ENCODE results near the gene TRPM1.
A peak's percentile ranks its signal among the peaks of the same experiment; 100 is the strongest.
"Not testable (repeated sequence)": the region's sequence is repeated elsewhere in the genome, so short reads cannot be mapped to it uniquely, and the experiment has no call there.

TRPM1 gene

GRCh38 chr15:31125061-31125460 is 23.5 kb upstream of the TRPM1 start:
- no peak for DNase-seq (ENCODE audit: low read depth, low spot score)

DNA sequence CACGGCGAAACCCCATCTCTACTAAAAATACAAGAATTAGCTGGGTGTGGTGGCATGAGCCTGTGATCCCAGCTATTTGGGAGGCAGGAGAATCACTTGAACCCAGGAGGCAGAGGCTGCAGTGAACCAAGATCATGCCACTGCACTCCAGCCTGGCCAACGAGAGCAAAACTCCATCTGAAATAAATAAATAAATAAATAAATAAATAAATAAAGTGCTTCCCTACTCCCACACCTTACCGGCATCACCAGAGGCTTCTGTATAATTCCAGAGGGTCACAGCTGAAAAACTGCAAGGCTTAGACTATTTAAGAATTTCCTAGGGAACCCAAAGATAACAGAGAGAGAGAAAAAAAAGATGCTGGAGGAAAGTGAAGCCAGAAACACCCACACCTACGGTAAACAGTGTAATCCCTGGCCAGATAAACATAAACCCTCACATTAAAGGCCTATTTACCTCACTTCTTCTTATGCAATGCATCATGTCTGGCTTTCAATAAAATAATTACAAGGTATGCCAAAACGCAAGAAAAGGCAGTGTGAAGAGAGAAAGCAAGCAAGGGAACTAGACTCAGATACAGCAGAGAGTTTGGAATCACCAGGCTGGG is 15.0 kb upstream of the TRPM1 start:
- no peak for DNase-seq (ENCODE audit: low read depth, low spot score)

GRCh38 chr15:31111091-31111647 is 9.6 kb upstream of the TRPM1 start:
- DNase-seq (ENCODE audit: low read depth, low spot score): no peak

DNA sequence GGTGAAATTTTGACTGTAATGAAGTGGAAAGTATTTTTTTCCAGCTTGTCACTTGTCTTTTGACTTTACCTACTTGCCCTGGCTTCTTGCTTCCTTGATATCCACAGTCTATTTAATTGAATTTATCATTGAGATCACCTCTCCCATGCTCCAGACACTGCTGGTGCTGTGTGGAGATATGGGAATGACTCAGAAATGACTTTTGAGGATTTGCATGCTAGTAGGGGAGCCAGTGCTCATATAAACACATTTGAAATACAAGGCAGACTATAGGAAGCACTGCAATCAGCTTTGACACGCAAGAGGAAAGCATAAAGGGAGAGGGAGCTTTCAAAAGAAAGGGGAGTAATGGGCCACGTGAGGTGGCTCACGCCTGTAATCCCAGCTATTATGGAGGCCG is 7.3 kb upstream of the TRPM1 start:
- DNase-seq (ENCODE audit: low read depth, low spot score): no peak

DNA sequence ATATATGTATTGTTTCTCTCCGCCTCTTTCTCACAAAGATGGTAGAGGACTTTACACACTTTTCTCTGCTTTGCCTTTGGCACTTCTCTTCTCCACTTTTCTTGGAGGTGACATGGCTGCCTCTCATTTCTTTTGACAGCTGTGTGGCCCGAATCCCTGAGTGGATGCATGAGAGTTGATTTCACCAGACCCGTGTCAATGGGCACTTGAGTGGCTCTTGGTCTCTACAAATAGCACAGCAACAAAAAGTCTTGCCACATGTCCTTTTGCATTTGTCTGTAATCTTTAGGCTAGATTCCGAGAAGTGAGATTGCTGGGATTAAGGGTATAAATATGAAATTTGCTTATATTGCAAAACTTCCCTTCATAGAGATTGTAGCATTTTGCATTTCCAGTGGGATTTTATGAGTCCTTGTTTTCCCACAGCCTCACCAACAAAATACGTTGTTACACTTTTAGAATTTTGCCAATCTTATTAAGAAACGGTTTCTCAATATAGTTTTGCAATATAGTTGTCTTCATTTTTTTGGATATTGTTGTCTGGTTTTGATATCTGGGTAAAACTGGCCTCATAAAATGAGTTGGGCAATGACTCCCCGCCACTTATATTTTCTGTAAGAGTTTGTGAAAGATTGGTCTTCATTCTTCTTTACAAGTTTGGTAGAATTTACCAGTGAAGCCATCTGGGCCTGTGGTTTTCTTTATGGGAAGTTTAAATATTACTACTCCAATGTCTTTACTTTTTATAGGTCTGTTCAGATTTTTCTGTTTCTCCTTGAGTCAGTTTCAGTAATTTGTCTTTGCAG is 5.2 kb upstream of the TRPM1 start:
- no peak for DNase-seq (ENCODE audit: low read depth, low spot score)

DNA sequence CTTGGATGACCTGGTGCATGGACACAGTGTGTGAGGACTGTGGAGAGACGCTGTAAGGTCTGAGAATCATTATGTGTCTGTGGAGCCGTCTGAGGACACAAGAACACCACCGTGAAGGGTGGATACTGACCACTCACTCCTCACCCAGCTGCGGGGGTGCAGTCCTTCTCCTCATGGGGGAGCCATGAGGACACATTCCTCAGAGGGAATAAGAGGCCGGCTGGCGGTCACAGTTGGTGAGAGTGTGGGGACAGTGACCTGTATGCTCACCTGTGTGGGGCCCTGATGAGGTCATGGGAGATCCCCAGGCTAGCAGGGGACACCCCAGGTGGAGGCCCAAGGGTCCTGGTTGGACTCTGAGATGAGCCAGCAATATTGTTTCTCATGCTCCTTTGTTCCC is 2.5 kb upstream of the TRPM1 start:
- DNase-seq (ENCODE audit: low read depth, low spot score): no peak

- DNase-seq (ENCODE audit: low read depth, low spot score): no peak
These were observed 1.1 kb upstream of the TRPM1 start for GRCh38 chr15:31102374-31103342.

GRCh38 chr15:31102039-31102321 is 455 bp upstream of the TRPM1 start:
- DNase-seq (ENCODE audit: low read depth, low spot score): no peak

DNA sequence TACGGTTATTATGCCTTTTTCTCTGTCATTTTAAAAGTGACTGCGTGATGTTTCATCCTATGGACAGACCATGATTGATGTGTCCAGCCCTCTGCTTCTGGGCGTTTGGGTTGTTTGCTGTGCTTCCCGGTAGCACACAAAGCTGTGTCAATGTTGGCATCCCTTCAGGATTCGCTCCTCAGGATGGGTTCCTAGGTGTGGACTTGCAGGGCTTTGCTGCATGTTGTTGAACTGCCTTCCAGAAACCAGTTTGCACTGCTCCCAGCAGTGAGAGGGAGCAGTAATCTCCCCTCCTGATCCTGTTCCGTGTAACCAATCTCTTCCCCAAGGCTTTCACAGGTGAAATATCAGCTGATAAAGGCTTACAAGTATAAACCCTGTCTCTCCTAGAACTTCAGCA is 787 bp downstream of the TRPM1 start:
- no peak for DNase-seq (ENCODE audit: low read depth, low spot score)

DNA sequence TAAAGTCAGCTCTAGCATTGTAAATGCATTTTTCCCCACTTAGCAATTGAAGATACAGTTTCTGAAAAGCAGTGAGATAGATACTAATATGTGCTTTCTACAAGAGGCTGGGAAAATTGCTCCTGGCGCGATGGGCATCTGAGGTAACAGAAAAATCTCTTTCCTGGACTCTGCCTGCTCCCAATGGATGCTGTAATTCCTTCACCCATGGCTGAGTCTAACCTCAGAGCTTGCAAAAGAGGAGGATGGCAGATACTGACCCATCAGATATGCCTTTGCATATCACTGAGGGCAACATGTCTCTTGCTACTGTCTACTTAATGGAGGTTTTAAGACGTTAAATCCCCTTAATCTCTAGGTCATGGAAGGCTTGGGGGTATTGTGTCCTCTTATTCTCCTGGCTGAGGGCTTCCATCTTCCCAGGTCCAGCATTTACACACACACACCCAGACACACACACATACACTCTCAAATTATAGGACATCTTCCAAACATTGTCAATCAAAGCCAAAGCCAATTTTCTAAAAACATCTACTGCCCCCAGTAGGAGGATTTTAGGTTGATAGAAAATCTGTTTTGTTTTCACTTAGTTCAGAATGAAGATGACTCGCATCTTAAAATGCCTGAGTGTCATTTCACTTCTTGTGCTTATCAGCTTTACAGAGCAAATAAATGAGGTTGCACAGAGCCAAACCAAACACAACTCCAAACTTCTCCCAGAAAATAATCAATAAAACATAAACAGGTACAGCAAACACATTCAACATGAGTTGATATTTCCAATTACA is 2.4 kb downstream of the TRPM1 start:
- no peak for DNase-seq (ENCODE audit: low read depth, low spot score)

- no peak for DNase-seq (ENCODE audit: low read depth, low spot score)
These were observed 3.0 kb downstream of the TRPM1 start for GRCh38 chr15:31098491-31098917.

- DNase-seq (ENCODE audit: low read depth, low spot score): no peak
These were observed 5.0 kb downstream of the TRPM1 start for GRCh38 chr15:31096563-31096962.

GRCh38 chr15:31091481-31091880 is 10.0 kb downstream of the TRPM1 start:
- peak; percentile 76 for DNase-seq (ENCODE audit: low read depth, low spot score)

GRCh38 chr15:31090766-31091165 is 10.8 kb downstream of the TRPM1 start:
- DNase-seq (ENCODE audit: low read depth, low spot score): no peak

- DNase-seq (ENCODE audit: low read depth, low spot score): no peak
These were observed 12.0 kb downstream of the TRPM1 start for GRCh38 chr15:31089368-31090047.

DNA sequence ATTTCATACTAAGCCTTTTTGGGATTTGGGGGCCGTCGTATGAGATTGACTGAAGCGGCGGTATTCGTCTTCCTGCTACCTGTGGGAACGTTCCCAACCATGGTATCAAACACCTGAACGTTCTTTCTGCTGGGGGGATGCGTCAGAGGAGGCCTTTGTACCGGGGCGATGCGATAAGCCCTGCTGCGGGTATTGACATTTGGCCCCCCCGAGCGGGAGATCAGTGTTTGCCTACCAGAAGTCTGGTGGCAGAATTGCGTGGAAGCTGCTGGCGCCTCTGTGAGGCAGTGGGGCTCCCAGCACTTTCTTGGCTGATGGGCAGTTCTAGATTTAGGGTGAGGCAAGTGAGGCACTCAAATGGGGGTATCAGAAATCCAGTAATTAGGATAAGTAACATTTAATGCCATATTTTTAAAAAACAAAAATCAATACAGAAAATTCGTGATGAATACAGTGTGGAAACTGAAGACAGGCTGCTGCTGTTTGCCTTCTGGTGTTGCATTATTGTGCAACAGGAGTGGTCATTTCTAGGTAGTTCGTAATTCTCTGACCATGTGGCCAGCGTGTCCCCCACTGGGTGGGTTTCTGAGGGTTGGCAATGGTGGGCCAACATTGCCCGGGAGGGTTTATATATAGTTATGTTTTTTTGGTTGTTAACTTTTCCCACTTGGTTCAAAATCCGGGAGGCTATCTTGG is 12.7 kb downstream of the TRPM1 start:
- no peak for DNase-seq (ENCODE audit: low read depth, low spot score)

DNA sequence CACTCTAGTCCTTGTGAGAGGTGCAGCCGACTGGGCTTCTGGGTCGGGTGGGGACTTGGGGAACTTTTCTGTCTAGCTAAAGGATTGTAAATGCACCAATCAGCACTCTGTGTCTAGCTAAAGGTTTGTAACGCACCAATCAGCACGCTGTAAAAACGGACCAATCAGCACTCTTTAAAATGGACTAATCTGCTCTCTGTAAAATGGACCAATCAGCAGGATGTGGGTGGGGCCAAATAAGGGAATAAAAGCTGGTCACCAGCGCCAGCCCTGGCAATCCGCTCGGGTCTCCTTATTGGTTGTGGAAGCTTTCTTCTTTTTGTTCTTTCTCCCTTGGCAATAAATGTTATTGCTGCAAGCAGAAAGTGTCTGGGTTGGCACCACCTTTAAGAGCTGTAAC is 13.5 kb downstream of the TRPM1 start:
- not testable (repeated sequence) for DNase-seq (ENCODE audit: low read depth, low spot score)

DNA sequence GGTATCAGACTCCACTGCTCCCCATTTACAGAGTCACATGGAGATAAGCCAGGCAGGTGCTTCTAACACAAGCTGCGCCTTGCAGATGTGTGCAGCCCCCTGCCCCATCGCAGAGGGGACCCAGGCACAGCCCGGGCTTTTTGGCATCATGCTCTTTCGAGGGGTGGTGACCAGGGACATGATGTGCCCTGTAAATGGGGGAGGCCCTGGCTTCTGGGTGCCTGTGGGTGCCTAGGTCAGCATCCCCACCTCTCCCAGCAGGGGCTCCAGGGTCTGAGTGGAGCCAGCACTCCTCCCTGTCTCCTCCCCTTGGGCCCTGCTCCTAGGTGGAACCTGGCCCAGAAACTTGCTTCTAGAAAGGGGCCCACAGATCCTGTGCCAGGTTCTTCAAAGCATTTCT is 15.2 kb downstream of the TRPM1 start:
- no peak for DNase-seq (ENCODE audit: low read depth, low spot score)

- DNase-seq (ENCODE audit: low read depth, low spot score): no peak
These were observed 16.2 kb downstream of the TRPM1 start for GRCh38 chr15:31085359-31085758.

DNA sequence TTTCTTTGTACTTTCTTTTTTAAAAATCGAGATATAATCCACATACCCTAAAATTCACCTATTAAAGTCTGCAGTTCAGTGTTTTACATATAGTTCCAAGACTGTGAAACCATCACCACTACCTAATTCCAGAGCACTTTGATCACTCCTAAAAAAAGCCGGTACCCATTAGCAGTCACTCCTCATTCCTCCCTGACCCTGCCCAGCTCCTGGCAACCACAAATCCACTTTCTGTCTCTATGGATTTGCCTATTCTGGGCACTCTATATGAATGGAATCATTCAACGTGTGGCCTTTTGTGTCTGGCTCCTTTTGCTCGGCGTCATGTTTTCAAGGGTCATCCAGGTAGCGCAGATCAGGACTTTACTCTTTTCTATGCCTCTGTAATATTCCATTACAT is 17.3 kb downstream of the TRPM1 start:
- DNase-seq (ENCODE audit: low read depth, low spot score): no peak
